Ramos (cell line): ENCODE data around the gene APBA2.
"Not testable (repeated sequence)": the region's sequence is repeated elsewhere in the genome, so short reads cannot be mapped to it uniquely, and the experiment has no call there.

Experiments used
- in situ Hi-C: fragments of 300-500 bp; cut with MboI; formaldehyde crosslinking; loops from one replicate; pipeline ENCODE4 v1.14.3; 2022; ENCODE audit warnings: low sequenced_read_pairs; ENCODE audit not compliant: unreplicated experiment

Gene APBA2

GRCh38 chr15:29156521-29156920 is 270.7 kb downstream of the APBA2 start:
- in situ Hi-C loops = no loop called here

DNA sequence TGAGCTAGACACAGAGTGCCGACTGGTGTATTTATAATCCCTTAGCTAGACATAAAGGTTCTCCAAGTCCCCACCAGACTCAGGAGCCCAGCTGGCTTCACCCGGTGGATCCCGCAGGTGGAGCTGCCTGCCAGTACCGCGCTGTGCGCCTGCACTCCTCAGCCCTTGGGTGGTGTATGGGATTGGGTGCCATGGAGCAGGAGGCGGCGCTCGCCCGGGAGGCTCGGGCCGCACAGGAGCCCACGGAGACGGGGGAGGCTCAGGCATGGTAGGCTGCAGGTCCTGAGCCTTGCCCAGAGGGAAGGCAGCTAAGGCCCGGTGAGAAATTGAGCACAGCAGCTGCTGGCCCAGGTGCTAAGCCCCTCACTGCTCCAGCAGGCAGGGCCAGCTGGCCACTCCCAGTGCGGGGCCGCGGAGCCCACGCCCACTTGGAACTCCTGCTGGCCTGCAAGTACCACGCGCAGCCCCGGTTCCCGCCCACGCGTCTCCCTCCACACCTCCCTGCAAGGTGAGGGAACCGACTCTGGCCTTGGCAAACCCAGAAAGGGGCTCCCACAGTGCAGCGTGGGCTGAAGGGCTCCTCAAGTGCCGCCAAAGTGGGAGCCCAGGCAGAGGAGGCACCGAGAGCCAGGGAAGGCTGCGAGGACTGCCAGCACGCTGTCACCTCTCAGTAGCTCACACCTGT is 274.1 kb downstream of the APBA2 start:
- in situ Hi-C loops = no loop called here

GRCh38 chr15:29162411-29162810 is 276.6 kb downstream of the APBA2 start:
- in situ Hi-C loops = no loop called here

- in situ Hi-C loops = not testable (repeated sequence)
Measured at GRCh38 chr15:29167122-29167521, 281.3 kb downstream of the APBA2 start.
